Activated CD4-positive, CD25-positive, alpha-beta regulatory T cell (primary cell): ENCODE data around the gene MYLIP.
A peak's percentile ranks its signal among the peaks of the same experiment; 100 is the strongest.

Source experiments
- DNase-seq, 4 experiments: peaks; one replicate each; lab custom pipeline; 2025; lab: John Stamatoyannopoulos, UW

MYLIP gene

DNA sequence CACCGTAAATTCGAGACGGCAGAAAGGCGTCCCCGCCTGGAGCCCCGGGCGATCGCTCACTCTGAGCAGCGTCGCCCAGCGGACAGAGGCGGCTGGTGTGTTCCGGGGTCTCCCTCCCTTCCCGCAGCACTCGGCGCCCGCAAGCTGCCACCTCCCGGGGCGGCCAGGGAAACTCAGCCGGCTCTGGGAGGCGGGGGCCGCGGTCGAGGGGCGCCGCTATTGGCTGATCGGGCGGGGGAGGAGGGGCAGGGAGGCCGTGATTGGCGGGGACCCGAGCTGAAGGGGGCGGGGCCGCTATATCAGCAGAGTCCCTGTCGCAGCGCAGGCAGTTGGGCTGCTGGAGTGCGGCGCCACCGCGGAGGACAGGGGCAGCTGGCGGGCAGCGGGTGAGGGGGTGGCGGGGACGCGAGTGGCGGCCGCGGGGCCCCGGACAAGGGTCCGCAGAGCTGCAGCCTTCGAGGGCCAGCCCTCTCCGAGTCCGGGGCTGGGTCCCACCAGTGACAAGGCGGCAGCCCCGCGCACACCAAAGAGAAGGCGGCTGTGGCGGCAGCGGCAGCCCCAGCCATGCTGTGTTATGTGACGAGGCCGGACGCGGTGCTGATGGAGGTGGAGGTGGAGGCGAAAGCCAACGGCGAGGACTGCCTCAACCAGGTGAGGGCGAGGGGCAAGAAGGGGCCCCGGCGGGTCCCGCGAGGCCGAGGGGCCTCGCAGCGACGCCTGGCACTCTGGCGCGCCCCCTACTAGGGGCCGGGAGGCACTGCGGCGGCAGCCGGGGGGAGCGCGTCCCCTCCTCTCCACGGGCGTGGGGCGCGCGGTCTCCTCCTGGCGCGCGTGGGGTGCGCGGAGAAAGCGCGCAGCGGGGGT lies at the start of gene MYLIP:
MYLIP (plus strand) TSS at position 328 of the 864 bp plus-strand sequence; CDS start at position 565, 237 bp downstream.
- DNase-seq: peak; percentile 92 to 97 (median 94)

DNA sequence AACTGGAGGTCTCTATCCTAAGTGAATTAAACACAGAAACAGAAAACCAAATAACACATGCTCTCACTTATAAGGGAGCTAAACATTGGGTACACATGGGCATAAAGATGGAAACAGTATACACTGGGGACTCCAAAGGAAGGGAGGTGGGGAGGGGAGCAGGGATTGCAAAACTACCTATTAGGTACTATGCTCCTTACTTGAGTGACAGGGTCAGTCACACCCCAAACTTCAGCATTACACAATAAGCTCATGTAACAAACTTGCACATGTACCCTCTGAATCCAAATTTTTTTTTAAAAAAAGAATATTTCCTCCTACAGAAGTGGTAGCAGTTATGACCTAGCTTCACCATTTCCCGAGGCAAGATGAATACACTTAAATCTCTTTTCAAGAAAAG lies 49.5 kb upstream of the MYLIP start:
- DNase-seq: no peak

DNA sequence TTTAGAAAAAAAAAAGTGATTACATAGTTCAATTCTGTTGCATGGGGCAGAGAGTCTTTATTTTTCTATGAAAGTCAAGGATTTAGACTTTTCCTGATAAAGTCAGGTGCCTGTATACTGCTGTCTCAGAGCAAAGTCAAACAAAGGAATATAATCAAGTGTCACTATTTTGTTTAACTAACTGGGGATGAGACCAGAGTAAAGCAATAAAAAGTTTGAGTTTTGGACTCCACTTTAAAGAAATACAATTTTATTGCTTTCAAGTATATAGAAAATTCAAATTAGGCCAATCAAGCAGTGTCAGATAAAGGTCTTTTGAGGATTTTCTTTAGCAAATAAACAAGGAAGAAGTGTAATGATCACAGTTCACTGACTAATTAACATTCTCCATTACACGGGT lies 48.7 kb upstream of the MYLIP start:
- DNase-seq: no peak

DNA sequence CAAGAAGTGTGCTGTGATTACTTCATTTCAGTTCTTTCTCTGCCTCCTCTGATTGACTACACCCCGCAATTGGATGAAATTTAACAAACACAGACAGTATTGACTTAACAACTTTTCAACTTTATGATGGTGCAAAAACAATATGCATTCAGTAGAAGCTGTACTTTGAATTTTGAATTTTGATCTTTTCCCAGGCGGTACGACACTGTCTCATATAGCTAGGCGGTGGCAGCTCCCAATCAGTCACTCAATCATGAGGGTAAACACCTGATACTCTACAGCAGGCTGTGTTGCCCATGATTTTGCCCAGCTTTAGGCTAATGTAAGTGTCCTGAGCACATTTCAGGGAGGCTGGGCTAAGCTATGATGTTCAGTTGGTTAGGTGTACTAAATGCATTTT lies 47.6 kb upstream of the MYLIP start:
- no peak for DNase-seq

DNA sequence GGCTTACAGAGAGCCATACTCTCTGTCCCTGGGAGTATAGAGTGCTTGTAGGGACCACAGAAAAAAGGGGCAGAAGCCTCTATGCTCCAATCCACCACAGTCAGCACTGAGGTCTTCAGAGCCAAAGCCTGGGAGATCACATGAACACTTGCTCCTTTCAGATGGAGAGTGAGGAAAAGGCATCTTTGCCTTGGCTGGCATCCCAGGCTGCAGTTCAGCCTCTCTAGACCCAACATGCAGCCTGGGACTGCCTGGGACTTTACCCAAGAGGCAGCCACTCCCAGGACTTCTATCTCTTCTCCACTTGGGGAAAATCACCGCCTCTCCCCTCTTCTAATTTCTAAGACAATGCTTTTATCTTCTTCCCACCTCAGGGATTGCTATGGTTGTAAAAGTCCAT lies 46.5 kb upstream of the MYLIP start:
- no peak for DNase-seq

DNA sequence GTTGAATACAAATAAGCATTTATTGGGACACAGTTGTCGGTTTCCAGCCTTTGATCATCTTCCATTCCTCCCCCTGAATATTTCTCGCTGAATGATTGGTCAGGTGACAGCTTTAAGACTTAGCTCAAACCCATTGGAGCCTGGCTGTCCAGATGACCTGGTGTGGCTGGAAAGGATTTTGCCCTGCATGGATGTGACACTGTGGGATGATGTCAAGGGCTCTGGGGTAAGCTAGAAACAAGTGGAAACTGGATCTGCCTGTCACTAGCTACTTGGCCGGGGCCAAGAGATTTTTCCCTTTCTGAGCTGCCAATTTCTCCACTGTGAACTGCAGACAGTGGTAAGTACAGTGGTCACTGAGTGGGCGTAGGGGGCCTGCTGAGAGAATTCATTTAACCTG lies 41.9 kb upstream of the MYLIP start:
- DNase-seq: no peak

DNA sequence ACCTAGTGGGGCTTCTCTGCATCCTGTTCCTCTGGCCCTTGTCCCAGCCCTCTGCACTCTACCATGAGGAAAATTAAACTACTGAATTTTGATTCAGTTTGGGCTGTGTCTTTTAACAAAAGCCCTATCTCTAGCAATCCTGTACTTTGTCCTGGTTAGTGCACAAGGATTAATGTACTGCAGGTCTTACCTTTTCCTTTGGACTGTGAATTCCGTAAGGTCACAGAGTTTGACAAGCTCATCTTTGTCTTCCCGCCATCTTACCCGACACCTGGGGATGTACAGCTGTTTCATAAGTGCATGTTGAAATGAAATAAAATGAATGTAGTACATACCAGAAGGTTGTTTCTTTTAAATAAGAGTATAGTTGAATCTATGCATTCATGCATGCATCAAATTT lies 41.5 kb upstream of the MYLIP start:
- DNase-seq: no peak

DNA sequence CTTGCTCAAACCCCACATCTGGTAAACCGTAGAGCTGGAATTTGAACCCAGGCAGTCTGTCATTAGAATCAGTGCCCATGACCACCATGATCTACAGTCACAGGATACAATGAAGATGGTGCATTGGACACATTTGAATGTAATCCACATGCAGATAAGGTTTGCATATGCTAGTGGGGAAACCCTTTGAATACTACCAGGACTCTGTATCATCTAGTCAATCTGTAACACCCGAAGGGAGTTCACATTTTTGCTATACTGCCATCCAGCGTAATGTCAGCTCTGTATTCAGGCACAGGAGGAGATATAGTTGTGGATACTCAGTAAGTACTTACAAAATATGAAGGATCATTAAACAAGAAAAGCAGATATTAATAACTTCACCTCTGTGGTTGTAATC lies 40.5 kb upstream of the MYLIP start:
- no peak for DNase-seq

DNA sequence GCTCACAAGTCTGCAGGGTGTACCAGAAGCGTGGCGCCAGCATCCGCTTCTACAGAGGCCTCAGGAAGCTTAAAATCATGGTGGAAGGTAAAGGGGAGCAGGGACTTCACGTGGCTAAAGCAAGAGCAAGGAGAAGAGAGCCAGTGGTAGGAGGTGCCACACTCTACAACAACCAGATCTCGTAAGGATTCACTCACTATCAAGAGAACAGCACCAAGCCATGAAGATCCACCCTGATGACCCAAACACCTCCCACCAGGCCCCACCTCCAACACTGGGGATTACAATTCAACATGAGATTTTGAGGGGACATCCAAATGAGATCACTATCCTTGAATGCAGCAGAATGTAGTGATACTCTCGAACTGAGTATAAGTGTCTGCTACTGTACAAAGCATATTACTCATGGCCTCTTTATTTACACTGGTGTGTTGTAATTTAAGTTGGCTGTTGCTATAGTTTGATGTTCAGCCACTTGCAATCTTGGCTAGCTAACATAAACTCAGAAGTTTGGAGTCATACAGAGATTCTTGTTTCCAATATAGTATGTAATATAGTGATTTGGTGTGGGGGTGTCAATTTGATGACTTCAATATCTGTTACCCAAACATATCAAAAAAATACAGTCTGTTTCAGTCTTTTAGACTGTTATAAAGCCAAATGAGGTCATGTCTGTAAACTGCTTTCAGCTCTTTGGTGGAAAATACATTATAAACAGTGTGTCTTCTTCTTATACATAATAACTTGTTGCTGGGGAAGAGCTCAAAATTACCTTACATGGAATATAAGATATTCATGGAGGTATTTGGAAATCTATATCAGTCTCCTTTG lies 39.4 kb upstream of the MYLIP start:
- no peak for DNase-seq

DNA sequence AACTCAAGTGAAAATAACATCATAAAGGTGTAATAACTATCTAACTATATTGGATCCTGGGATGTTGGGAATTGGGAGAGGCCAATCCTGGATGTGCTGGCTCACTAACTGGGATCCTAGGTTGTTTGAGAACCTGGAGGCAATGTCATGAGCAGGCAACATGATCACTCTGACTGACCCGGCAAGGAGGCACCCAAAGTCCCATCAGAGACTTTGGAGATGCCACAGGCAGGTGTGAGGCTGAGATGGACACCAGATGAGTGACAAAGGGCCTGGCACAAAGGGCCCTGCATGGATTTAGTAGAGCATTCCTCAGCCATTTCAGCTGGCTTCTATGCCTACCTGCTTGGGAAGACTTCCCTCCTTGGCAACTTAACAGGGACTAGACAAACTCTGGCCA lies 38.4 kb upstream of the MYLIP start:
- DNase-seq: no peak

DNA sequence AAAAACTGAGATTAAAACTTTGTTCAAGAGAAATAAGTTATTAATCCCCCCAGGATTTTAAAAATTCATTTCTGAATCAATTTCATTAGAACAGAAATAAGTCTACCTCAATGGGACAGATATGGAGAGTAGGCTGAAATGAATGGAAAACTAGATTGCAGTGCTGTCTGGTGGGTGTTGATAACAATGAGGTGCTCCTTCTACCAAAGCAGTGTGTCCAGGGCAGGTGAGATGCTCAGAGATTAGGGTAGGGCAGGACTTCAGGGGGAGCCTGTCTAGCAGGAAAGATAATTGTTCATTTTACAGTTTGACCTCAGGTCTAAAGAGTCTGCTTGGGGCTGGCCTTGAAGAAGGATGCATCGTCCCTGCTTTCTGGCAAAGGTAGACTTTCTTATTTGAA lies 38.0 kb upstream of the MYLIP start:
- no peak for DNase-seq

DNA sequence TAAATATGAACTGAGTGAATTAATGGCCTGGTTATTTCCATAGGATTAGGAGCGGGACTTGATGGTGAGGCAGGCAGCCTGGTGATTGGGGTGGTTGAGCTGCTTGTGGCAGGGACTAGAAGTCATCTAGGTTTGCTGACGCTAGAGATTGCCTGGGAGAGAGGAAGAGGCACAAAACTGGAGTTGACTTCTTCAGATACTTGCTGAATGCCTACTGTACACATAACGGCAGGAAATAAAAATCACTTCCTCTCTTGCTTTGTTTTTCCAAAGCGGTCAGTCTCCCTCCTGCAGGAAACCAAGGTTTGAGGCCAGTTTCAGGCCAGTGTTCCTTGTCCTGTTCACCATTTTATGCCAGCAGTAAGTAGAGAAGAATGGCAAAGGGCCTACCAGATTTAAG lies 36.7 kb upstream of the MYLIP start:
- no peak for DNase-seq

DNA sequence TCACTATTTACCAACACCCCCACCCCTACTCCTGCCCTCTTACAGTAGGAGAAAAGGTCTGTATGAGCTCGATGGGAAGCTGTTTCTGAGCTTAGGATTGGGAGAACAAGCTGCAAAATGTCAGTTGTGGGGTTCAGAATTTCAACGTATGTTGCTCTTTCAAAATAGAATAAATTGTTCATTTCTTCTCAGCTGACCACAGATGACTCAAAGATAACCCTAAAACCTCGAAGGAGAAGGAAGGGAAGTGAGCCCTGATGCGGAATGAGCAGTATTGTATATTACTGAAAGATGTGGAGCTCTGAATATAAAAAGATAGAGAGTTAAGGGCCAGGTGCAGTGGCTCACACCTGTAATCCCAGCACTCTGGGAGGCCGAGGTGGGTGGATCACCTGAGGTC lies 35.9 kb upstream of the MYLIP start:
- no peak for DNase-seq

DNA sequence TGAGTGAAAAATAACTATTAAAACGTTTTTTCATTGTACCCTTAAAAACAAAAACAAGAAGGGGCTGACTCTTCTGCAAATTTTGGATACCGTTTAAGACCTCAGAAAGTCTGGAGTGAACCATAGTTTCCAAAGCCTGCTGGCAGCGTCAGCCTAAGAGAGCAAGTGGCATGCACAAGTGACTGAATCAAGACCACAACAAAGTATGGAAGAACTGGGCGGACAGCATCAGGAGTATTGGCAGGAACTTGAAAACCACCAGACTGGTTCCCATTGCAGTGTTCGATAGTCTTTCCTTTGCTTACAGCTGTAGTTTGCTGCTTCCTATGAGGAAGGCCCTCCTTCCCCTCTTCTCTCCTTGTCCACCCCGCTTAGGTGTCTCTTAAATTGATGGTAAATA lies 33.7 kb upstream of the MYLIP start:
- no peak for DNase-seq

DNA sequence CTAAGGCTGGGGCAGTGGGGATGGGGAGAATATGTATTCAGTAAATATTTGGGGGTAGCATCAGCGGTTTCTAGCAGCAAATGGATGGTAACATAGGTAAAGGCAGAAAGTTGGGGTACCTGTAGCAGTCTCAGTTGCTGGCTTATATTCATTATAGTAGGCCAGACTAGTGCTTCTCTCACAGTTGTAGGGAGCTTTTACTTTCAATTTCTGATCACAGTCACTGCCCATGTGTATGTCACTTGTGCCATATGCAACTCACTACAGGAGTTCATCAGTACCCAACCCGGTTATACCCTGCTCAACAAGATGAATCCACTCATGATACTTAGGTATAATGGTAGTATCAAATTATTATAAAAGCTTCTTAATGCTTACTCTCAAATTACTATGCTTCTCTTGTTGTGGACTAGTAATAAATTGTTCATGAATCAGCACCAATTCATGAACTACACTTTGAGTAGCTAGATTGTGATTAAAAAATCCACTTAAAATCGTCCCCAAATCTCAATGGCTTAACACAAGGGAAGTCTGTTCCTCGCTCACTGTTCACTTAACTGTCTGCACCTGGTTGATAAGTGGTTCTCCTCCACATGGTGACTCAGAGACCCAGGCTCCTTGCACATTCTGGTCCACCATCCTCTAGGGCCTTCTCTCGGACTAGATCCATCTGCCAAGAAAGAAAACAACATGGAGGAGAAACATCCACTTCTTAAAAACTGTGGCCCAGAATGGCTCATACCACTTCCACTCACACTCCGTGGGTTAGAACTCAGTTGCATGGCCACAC lies 31.3 kb upstream of the MYLIP start:
- no peak for DNase-seq

DNA sequence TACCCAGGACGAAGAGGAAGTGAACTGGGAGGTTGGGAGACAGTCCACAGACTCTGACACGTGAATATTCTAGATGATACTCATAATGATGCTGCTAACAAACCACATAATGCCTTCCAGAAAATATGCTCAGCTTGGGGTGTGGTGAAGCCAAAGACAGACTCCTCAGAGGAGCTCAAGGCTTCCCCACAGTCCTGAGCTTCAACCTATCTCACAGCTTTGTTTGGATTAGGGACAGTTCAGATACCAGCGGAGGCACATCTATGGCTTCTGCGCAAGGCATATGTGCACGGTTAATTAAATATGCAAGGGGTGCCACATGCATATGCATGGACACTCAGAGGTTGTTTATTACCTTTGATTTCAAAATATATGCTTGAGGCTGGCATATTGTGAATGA lies 30.7 kb upstream of the MYLIP start:
- no peak for DNase-seq

DNA sequence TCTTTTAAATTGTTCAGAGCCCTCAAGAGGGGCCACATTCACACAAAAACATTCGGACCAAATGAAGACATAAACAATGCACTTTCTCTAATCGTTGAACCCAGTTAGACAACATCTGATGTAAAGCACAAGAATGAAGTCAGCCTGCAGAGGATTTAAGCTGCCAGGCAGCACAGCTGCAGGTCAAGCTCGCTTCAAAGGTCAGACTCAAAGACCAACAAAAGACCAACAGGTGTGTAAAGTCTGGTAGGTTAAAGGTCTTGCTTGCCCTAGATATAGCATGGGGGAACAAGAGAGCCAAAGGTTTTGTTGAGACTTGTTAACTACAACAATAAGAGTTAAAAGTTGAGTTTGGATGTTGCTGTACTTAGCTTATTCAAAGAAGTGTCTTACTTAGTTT lies 26.7 kb upstream of the MYLIP start:
- no peak for DNase-seq

DNA sequence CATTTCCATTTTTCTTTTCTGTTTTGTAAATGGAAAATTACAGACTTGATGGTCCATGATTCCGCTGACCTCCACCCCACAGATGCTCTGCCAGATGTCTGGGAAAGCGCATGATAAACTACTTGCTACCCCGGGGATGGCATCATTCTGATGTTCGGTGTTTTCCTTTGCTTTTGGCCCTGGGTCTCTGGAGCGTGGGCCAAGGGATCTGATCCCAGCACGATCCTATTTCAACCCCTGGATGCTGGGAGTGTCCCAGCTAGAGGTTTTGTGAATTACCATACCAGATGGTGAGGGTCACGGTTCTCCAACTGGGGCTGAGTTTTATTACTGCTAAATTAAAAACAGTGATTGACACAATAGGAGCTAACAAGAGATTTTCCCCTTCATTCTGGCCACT lies 25.2 kb upstream of the MYLIP start:
- DNase-seq: no peak

DNA sequence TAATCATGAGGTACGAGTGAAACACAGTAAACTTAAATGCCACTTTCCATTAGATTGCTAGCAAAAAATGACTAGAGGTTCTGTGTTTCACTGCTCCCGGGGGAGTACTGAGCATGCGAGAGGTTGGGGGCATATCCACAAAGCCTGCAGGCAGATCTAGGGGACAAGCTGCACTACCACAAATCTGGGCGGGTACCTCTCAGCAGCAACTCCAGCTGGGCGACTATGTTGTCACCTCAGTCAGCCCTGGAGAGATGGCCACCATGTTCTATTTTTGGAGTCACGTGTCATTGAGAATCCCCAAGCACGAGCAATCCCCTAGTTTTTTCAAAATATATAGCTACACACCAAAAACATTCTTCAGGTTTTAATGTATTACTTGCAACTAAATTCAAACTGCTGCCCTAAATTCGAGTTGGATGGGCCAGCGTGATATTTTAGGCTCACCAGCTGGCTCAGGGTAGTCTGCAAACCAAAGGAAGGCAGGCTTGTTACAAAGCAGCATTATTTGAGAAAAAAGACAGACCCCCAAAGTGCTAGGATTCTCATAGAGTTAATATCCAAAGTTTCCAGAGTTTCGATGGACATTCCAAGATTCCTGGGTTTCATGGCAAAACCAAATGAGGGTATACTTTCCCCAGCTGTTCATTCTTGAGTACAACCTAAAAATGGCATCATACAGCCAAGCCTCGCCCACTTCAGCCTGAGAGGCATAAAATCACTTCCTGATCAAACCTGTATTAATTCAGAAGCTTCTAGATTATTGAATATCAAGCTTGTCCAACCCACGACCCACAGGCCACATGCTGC lies 24.1 kb upstream of the MYLIP start:
- no peak for DNase-seq

DNA sequence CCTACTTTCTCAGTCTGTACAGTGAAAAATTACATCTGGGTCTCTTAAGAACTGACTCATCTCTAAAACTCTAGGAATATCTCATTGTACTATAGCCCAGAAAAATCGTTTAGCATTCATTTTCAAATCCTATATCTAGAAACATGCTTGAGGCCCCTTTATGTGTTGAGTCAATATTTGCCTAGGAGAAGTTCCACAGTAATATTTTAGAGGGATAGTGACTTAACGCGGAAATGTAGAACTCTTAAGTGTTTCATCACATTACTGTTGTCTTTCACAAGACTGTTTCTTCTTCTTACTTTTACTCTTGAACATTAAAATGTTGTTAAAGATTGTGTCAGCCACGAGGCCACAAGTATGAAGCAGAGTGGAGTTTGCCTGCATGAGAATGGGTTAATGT lies 23.0 kb upstream of the MYLIP start:
- no peak for DNase-seq

DNA sequence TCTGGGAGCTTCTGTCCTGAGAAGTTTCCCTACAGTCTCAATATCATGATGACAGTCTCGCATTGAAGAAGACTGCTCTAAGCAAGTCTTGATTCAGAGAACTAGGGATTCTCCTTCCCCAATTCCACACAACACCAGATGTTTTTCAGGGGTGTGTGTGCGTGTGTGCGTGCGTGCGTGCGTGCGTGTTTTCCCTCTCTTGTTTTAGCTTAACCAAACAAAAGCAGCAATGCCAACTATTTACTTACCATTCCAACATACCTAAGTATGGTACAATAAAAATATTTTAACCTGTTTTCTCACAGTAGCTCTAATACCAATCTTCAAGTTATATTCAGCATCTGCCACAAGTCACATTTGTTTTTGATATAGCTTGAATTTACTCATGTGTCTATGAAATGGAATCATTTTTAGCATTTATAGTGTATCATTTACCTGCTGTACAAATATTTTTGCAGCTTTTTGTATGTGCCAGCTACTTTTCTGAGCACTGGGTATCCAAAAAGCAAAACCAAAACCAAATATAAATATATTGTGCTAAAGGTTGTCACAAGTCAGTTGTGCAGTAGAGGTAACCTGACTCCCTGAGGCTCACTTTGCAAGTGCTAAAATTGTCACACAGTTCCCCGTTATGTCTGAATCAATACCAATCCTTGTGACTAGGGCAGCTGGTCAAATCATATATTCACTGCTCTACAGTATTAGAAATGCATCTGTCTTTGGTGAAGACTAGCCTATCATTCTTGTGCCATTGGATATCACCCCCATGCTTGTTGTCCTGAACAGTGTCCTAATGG lies 21.7 kb upstream of the MYLIP start:
- no peak for DNase-seq
